Measurements from ENCODE around the gene KIAA0319L.
A peak's percentile ranks its signal among the peaks of the same experiment; 100 is the strongest.

Gene KIAA0319L

DNA sequence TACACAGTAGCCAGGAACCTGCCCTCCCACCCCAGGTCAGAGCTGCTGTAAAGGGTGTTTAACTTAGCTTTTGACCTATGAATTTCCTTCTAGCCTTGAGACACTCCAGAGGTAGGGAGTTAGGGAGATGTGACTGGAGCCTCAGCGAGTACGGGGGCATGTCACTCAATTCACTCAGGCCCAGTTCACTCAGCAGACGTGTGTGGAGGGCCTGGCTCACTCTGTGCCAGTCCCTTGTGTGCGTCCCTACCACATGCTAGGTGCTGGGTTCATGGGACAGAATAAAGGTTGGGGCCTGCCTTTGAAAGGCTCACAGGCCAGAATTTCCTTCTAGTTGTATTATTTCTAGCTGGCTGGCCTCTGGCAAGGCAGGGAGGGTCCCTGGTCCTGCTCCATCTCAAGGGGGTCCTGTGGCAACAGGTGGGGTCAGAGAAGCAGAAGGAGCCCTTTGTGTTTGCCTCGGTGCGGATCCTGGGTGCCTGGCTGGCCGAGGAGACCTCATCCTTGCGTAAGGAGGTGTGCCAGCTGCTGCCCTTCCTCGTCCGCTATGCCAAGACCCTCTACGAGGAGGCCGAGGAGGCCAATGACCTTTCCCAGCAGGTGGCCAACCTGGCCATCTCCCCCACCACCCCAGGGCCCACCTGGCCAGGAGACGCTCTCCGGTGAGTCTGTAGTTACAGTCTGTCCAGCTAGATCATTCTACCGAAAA lies 4.9 kb upstream of the KIAA0319L start:
- DNase-seq: no peak

DNA sequence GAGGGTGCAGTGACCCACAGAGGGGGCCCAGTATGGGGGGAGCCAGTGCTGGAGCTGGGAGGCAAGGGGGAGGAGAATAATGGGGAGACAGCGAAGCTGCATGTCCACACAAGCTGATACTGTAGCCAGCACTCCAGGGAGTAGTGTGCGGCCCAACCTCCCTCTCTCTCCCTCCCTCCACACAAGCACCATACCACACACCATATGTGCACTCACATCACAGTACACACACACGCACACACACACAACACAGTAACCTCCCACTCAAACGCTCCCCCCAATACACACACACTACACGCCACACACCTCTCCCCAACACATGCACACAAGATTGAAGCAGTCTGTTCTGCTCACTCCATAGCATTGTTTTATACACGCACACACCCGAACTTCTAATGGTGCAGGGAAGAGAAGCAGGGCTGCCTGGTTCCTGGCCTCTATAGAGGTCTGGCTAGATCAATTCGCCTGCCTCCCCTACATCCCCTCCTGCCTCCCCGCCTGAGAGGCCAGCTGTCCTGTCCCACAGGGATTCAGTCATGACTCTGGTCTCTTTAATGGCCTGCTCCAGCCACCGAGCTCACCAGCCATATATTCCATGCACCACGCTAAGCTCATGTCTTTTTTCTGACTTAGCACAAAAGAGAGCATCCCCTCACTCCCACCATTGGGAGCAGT lies 4.2 kb upstream of the KIAA0319L start:
- DNase-seq: no peak

DNA sequence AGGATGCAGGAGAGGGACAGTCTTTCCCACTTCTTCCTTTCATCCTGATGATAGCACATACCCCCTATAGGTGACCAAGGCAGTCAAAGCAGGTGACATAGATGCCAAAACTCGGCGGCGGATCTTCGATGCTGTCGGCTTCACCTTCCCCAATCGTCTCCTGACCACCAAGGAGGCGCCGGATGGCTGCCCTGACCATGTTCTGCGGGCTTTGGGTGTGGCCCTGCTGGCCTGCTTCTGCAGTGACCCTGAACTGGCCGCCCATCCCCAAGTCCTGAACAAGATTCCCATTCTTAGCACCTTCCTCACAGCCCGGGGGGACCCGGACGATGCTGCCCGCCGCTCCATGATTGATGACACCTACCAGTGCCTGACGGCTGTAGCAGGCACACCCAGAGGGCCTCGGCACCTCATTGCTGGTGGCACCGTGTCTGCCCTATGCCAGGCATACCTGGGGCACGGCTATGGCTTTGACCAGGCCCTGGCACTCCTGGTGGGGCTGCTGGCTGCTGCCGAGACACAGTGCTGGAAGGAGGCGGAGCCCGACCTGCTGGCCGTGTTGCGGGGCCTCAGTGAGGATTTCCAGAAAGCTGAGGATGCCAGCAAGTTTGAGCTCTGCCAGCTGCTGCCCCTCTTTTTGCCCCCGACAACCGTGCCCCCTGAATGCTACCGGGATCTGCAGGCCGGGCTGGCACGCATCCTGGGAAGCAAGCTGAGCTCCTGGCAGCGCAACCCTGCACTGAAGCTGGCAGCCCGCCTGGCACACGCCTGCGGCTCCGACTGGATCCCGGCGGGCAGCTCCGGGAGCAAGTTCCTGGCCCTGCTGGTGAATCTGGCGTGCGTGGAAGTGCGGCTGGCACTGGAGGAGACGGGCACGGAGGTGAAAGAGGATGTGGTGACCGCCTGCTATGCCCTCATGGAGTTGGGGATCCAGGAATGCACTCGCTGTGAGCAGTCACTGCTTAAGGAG lies 3.3 kb upstream of the KIAA0319L start:
- DNase-seq: no peak

DNA sequence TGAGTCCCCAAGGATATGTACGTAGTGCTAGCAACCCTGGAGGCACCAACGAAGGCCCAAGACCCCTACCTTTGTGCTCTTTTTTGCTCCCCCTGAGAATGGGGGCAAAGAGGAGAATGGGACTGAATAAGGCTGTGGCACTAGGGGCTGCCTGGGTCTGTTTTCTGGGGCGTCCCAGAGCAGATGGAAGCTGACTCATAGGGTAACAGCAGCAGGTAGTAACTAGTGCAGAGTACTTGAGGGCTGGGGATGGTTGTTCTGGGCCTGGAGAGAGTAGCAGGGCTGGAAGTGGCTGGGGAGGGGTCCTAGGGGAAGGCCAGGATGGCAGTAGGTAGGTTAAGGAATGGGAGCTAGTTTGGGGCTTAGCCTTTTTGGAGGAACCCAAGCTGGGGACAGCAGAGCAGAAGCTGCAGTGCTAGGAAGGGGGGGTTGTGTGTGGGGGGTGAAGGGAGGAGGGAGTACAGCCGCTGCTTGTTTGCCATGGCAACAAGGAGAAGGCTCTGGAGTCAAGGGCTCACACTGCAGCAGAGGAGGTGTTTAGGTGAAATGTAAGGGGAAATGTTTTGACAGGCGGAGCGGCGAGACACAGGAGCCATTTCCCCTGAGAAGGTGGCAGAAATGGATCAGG lies 2.2 kb upstream of the KIAA0319L start:
- DNase-seq: no peak

DNA sequence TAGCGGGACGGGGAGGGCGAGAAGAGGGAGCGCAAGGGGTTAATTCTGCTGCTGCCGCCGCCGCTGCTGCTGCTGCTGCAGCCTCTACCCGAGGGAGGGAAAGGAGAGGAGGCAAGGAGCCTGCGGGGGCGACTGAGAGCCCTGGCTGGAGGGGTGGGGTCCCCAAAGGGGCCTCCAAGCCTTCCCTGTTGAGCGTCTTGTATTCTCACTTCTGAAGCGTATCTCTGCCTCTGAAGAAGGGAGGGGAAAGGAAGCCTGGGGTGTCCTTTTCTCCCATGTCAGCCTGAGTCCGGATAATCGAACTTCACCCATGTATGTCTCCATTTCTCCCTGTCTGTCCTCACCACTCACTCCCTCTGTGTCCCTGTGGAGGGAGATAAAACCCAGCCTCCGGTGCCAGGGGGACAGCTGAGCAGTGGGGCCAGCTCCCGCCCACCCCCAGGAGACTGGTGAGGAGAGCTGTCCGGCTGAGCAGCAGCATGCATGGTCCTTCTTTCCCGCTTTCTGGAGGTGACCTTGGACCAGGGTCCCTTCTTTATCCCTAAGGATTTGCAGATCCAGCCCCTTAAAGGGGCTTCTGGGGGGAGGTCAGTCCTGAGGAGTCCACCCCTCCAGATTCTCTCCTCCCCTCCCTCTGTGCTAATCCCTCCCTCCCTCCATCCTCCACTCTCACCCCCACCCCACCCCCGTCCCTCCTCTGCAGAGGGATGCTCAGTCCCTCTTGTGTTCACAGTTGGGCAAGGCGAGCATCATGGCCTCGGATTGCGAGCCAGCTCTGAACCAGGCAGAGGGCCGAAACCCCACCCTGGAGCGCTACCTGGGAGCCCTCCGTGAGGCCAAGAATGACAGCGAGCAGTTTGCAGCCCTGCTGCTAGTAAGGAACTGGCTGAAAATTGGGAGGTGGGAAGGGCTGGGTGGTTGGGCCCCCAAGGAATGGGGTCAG lies 1.4 kb upstream of the KIAA0319L start:
- no peak for DNase-seq

DNA sequence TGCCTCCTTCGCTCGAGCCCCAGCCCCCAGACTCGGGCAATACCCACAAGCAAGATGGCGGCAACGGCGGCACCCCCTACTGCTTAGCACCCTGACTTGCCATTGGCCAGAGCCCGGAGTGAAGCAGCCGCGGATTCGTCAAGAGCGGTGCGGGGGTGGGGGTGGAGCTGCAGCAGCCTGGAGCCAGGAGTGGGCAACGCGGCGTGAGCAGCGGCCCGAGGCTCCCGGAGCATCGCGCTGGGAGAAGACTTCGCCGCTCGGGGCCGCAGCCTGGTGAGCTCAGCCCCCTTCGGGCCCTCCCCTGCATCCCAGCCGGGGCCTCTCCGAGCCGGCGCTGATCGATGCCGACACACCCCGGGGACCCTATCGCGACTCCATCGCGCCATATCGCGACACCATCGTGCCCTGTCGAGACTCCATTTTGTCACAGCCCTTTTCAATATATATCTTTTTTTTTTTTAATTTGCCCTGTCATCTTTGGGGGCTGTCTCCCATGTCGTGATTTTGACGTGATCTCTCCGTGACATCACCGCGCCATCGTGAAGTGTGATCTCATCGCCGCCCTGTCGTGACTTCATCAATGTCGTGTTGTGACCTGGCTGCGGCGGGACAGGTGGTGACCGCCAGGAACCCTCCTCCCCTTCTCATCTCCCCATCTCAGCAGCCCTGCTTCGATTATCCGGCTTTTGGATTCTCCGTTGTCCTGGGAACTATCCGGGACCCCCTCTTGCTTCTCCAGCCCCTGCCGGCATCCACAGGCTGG lies 589 bp upstream of the KIAA0319L start, which contains the start of gene NCDN:
NCDN (plus strand) TSS at position 189 of the 763 bp plus-strand sequence; CDS start at position 581, 392 bp downstream.
- peak; percentile 95 to 96 for DNase-seq

DNA sequence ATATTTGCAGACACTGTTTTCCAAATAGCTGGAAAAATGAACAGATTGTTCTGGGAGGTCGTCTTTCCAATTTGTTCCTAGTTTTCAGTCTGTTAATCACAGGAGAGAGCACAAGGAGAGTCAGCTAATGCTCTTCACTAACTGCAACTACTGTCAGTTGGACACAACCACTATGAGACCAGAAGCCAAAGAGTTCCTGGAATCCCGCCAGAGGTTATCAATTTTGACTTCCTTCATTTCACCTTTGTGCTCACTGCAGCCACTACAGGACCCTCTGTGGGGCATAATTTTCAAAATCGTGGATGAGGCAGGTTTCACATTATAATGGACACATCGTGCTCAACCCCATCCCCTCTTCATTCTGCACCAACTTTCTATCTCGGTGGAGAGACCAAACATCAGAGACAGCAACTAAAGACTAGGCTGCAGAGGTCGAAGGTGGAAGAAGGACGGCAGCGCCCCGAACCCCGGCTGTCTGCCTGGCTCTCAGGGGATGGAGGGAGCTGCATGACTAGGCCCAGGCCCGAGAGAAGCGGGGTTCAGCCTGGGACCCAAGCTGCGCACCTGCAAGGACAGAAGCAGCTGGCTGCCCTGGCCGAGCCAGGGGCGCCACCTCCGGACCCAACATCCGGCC lies 602 bp downstream of the KIAA0319L start:
- no peak for DNase-seq

DNA sequence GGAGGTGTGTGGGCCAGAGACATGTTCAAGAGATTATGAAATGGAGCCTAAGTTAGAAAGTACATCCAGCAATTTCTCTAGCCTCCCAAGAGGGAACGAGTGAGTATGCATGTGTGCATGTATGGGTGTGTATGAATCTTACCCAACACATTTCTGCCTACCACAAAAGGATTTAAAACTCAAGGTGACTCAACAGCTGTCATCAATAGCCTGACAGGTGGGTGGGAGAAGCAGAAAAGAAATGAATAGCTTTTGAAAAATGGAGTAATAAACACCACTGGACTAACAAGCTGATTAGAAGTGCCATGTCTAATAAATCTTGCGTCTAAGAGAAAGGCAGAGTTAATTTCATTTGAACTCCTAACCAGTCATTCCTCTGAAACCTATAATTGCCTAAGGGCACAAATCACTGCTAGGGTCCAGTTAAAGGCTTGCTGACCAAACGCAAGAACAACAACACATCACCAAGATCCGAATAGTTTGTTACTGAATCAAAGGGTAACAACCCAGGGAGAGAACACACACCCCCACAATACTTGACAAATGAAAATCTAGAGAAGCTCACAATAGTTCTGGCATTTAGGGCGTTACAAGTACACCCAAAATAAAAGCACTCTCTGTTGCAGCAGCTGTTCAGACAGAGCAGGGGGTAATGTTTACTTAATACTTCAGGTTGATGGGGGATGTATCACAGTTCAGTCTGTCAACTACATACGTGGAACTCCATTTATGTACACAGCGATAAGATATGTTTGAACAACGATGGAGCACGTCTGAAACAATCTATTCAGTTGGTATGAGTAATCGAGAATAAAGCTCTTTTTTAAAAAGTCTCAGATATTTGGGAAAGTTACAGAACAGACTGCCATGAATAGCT lies 1.4 kb downstream of the KIAA0319L start:
- no peak for DNase-seq

DNA sequence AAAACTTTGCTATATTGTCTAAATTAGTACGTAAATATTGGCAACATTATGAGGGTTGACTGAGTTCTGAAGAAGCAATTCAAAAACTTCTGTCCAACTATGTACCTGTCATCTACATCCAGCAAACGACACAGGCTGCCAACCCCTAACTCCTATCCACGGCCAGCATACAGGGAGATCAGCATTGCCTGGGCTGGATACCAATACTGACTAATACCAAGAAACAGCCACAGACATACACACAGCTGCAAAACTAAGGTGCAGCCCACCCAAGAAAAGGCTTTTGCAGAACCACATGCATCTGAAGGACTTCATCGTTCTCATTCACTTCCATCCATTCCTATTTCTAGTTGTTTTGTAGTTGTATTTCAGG lies 2.0 kb downstream of the KIAA0319L start:
- DNase-seq: no peak

DNA sequence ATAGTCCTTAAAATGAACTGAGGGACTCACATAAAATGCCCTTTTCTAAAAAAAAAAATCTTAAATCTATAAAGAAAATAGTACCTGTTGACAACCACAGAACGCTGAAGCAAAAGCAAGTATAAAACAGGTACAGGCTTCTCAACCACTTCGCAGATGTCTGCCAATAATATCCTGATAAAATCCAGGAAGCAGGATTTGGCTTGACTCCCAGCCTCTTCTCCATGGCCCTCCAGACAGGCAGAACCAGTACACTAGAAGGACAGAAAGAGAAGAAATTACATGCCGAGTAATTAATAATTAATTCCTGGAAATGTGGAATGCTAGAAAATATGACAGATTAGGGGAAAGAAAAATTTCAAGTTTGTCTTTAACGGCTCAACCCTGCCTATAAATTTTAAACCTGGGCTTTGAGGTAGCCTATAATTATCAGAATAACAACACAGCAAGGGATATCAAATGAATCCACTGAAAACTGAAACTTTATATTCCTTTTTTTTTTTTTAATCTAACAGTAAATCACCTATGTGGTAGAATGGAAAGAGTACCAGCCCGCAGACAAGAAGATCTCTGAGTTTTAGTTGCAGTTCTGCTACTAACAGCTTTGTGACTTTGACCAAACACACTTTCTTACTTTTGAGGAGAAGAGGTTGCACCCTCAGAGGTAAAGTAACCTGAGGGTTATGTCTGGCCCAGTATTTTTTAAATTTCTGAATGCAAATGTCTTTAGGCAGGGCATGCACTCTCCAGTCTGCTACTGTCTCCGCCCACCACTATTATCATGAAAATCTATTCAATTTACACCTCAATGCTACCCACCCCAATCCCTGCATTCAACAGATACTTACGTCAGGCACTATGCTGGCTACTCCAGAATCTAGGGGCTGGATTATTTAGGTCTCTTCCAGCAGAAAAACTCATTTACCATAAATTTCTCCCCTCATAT lies 2.7 kb downstream of the KIAA0319L start:
- DNase-seq: no peak

DNA sequence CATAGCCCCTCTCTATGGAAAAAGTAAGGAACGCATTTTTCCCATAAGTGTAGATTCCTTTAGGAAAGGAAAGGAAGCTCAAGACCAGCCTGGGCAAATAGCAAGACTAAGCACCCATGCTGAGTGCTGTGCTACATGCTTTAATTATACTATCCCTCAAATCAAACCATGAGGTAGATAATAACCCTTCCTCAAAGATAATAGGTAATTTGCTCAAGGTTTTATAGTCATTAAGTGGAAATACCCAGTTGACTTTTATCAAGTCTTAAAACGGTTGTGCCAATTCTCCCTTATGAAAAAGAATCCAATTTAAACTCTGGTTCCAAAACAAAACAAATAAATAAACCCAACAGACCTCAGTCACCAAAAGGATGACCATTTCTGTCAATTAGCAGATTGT lies 3.4 kb downstream of the KIAA0319L start:
- DNase-seq: no peak

DNA sequence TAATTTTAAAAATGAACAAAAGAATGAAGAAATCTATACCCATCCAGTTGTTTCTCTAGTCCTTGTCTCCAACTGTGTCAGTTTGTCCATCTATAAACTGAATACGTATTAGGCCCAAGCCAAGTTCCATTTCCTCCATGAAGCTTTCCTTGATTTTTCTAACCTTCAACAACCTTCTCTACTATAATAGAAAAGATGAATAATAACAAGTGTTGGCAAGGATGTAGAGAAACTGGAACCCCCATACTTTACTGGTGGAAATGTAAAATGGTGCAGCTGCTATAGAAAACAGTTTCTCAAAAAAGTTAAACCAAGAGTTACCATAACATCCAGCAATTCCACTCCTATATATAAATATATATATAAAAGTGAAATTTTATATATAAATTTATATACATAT lies 10.6 kb downstream of the KIAA0319L start:
- DNase-seq: no peak

DNA sequence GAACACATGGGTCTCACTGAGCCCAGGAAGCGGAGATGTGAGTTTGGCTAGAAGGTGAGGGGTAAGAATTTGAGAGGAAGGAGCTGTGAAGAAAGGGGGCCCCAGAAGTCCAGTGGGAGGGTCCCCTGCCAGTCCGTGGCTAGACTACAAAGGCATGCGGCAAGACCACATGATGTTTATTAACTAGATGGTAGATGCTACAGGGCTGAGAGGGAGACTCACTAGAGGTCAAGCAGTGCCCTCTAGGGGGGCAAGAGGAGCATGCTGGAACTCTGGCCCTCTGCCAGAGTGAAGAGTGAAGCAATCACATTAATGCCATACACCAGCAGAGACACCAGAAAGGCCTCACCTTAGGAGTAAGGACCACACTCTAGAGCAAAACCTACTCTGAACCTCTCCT lies 12.2 kb downstream of the KIAA0319L start:
- peak in 1 of 2 experiments; percentile 51 for DNase-seq

DNA sequence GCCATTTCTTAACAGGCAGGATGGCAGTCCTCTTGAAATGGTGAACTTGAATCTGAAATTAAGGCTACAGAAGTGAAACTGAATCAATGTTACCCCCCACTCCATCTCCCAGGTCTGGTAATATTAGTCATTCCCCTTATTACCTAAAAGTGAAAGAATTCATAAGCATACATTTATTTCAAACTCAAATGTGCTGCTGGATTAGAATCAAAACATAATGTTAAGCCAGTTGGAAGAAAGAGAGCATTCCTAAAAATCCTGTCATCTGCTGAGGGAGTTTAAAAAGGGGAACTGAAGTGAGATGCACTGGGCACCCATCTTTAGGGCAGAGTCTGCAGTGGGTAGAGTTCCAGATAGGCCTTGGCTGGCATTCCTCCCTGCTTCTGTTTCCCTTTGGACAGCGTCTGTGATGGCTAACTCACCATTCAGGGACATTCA lies 17.4 kb downstream of the KIAA0319L start:
- DNase-seq: no peak

DNA sequence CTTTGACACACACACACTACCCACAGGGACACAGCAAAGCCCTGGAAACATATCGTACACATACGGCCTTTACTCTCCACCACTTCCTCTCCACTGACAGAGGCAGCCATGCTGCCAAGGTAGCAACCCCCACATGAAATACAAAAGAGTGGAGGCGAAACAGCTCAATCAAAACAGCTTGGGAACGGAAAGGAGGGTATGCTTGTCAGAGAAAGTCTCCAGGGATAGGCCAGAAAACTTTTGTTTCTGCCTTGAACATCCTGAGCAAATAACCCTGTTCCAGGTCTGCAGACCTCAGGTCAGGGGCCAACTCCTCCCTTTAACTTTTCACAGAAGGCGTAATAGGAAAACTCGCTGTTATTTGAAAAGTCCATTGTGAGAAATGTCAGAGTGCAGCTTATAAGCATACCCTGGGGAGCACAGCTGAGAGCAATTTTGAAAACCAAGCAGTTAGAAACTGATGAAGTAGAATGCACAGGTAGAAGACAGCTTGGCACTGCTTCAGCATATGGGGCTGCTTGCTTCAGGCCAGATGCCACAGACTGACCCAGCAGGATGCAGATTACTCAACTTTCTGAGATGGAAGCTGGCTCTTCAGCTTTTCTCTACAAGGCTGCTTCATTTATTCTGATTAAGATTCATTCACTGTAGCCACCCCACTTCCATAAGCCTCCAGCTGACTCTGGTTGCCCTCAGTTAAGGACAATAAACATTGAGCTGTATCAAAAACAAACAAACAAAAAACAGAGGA lies 18.0 kb downstream of the KIAA0319L start:
- no peak for DNase-seq

DNA sequence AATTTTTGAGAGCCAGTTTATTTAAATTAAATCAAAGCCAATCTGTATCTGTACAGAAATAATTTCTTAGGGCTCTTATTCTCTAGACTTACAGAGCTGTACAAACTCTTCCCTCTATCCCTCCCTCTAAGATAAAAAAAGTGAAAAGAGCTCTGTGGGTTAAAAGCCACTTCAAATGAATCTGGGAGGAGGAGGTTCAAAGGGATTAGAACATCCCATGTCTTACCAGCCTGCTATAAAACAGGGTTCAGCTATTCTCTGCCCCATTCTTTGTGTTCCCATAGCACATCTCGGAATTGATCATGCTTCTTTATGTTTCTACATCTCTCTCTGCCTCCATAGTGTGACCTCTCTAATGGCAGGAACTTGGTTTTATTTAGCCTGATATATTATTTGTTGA lies 19.4 kb downstream of the KIAA0319L start:
- no peak for DNase-seq

DNA sequence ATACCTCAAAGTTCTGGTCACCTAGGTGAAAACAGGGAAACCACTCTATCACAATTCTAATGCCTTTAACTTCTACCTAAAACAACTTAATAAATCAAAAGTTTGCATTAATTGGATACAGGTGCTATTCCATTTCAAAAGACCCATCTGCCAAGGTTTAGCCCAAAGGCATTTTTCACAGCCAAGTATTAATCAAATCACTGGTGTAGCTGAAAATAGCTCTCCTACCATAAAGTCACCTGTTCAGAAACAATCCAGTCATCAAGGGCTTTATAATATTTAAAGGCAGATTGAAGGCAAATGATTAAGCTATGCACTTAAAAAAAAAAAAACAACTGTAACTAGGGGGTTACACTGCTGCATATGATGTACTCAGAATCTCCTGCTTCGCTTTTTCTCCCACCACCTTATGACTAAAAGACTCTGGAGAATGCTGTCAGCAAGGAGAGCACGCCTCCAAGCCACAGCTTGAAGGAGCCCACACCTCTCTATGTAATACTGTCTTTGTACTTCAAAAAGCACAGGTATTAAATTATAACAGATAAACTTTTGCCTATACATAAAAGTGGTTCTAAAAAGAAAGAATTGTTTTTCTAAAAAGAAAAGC lies 20.5 kb downstream of the KIAA0319L start:
- DNase-seq: peak in 1 of 2 experiments; percentile 39
